Measurements from ENCODE around the gene CCDC34.
"Not testable (repeated sequence)": the region's sequence is repeated elsewhere in the genome, so short reads cannot be mapped to it uniquely, and the experiment has no call there.

Gene CCDC34

GRCh38 chr11:27348340-27348873 lies 14.6 kb downstream of the CCDC34 start:
- no peak overlapping the region for H3K27ac ChIP-seq
- intact Hi-C loops (cut with DNase I; ENCODE audit: low total_unique reads) = no loop called here
- H3K36me3 ChIP-seq = no peaks in the 10 kb centered on the region
- no peak for DNase-seq
- no peaks in the 10 kb centered on the region for H3K27me3 ChIP-seq
- TF ChIP-seq CTCF (IDR thresholded peaks at IDR 0.05) = no peak
- no peaks in the 10 kb centered on the region for H3K9me3 ChIP-seq
- H3K4me3 ChIP-seq = no peak overlapping the region
- H3K4me1 ChIP-seq = no peaks in the 10 kb centered on the region

GRCh38 chr11:27347359-27348339 lies 15.4 kb downstream of the CCDC34 start:
- H3K9me3 ChIP-seq = no peaks in the 10 kb centered on the region
- H3K4me3 ChIP-seq = no peak overlapping the region
- no peaks in the 10 kb centered on the region for H3K4me1 ChIP-seq
- no peak for TF ChIP-seq CTCF (IDR thresholded peaks at IDR 0.05)
- no peaks in the 10 kb centered on the region for H3K36me3 ChIP-seq
- no peak for DNase-seq
- no peaks in the 10 kb centered on the region for H3K27me3 ChIP-seq
- no peak overlapping the region for H3K27ac ChIP-seq
- intact Hi-C loops (cut with DNase I; ENCODE audit: low total_unique reads) = no loop called here

GRCh38 chr11:27339941-27340340 lies 23.1 kb downstream of the CCDC34 start:
- Histone ChIP-seq H3K4me3 (no peak overlapping the region), H3K9me3 (no peaks in the 10 kb centered on the region), H3K36me3 (no peaks in the 10 kb centered on the region), H3K27me3 (no peaks in the 10 kb centered on the region), H3K4me1 (no peaks in the 10 kb centered on the region), H3K27ac (no peak overlapping the region)
- intact Hi-C loops (cut with DNase I; ENCODE audit: low total_unique reads) = no loop called here
- TF ChIP-seq CTCF (IDR thresholded peaks at IDR 0.05) = no peak
- DNase-seq = no peak

GRCh38 chr11:27334764-27335163 lies 28.3 kb downstream of the CCDC34 start:
- intact Hi-C loops (cut with DNase I; ENCODE audit: low total_unique reads) = not testable (repeated sequence)

GRCh38 chr11:27331981-27332380 lies 31.0 kb downstream of the CCDC34 start:
- no peaks in the 10 kb centered on the region for H3K36me3 ChIP-seq
- no peak for DNase-seq
- H3K4me1 ChIP-seq = no peaks in the 10 kb centered on the region
- H3K9me3 ChIP-seq = no peaks in the 10 kb centered on the region
- no peak for TF ChIP-seq CTCF (IDR thresholded peaks at IDR 0.05)
- no peak overlapping the region for H3K27ac ChIP-seq
- intact Hi-C loops (cut with DNase I; ENCODE audit: low total_unique reads) = no loop called here
- H3K4me3 ChIP-seq = no peak overlapping the region
- no peaks in the 10 kb centered on the region for H3K27me3 ChIP-seq

More at GRCh38 chr11:27334764-27335163, 28.3 kb downstream of the CCDC34 start:
- not testable (repeated sequence) for H3K4me1 ChIP-seq, H3K9me3 ChIP-seq, H3K27ac ChIP-seq, DNase-seq, H3K4me3 ChIP-seq, H3K36me3 ChIP-seq, H3K27me3 ChIP-seq

GRCh38 chr11:27330633-27331270 lies 32.3 kb downstream of the CCDC34 start:
- no peaks in the 10 kb centered on the region for H3K9me3 ChIP-seq
- intact Hi-C loops (cut with DNase I; ENCODE audit: low total_unique reads) = no loop called here
- H3K27me3 ChIP-seq = no peaks in the 10 kb centered on the region
- no peak overlapping the region for H3K4me3 ChIP-seq
- no peaks in the 10 kb centered on the region for H3K4me1 ChIP-seq
- TF ChIP-seq CTCF (IDR thresholded peaks at IDR 0.05) = no peak
- no peak overlapping the region for H3K27ac ChIP-seq
- DNase-seq = no peak
- no peaks in the 10 kb centered on the region for H3K36me3 ChIP-seq

Data from tibial artery (tissue), 4 donors.